Epithelial cell of esophagus (primary cell): ENCODE results near the gene DAGLA.

Experiments
- DNase-seq: peaks from one replicate; pipeline ENCODE4 v3.0.0; 2010; ENCODE audit warnings: low read depth
- H3K4me3 ChIP-seq: 2 replicates; pipeline ENCODE4 v1.5.1; 2011; ENCODE audit warnings: mild to moderate bottlenecking, low read length, control low read depth
- TF ChIP-seq, protein P1 (sequence below): IDR thresholded peaks from 2 replicates; pipeline ENCODE4 v1.5.1; 2011; ENCODE audit warnings: low read depth, mild to moderate bottlenecking, low read length, control low read depth, inconsistent platforms; ENCODE audit not compliant: insufficient read depth; ENCODE audit errors: missing control alignments

Gene DAGLA

DNA sequence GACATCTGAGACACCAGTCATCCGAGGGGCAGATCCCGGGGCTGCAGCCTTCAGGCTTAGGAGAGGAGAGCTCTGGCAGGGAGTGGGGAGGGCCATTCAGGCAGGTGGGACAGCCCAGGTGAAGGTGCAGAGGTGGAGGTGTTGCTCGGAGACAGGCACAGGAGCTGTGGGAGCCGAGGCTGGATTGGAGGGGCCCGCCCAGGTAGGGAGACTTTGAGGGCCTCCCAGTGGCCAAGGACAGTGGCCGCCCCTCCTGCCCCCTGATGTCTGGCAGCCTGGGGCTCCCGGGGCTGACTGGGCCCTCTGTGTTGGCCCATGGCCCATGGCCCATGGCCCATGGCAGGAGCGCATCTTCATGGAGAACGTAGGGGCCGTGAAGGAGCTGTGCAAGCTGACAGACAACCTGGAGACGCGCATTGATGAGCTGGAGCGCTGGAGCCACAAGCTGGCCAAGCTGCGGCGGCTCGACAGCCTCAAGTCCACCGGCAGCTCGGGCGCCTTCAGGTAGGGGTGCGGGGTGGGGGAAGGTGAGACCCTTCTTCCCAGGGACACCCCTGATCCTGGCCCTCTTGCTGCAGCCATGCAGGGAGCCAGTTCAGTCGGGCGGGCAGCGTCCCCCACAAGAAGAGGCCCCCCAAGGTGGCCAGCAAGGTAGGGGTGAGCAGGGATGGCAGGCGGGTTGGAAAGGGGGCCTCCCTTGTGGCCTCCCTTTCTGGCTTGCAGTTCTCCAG lies 98.9 kb downstream of the DAGLA start:
- TF ChIP-seq, protein P1, sequence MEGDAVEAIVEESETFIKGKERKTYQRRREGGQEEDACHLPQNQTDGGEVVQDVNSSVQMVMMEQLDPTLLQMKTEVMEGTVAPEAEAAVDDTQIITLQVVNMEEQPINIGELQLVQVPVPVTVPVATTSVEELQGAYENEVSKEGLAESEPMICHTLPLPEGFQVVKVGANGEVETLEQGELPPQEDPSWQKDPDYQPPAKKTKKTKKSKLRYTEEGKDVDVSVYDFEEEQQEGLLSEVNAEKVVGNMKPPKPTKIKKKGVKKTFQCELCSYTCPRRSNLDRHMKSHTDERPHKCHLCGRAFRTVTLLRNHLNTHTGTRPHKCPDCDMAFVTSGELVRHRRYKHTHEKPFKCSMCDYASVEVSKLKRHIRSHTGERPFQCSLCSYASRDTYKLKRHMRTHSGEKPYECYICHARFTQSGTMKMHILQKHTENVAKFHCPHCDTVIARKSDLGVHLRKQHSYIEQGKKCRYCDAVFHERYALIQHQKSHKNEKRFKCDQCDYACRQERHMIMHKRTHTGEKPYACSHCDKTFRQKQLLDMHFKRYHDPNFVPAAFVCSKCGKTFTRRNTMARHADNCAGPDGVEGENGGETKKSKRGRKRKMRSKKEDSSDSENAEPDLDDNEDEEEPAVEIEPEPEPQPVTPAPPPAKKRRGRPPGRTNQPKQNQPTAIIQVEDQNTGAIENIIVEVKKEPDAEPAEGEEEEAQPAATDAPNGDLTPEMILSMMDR, result no peak
- DNase-seq, result no peak
- H3K4me3 ChIP-seq, result no peak overlapping the region

DNA sequence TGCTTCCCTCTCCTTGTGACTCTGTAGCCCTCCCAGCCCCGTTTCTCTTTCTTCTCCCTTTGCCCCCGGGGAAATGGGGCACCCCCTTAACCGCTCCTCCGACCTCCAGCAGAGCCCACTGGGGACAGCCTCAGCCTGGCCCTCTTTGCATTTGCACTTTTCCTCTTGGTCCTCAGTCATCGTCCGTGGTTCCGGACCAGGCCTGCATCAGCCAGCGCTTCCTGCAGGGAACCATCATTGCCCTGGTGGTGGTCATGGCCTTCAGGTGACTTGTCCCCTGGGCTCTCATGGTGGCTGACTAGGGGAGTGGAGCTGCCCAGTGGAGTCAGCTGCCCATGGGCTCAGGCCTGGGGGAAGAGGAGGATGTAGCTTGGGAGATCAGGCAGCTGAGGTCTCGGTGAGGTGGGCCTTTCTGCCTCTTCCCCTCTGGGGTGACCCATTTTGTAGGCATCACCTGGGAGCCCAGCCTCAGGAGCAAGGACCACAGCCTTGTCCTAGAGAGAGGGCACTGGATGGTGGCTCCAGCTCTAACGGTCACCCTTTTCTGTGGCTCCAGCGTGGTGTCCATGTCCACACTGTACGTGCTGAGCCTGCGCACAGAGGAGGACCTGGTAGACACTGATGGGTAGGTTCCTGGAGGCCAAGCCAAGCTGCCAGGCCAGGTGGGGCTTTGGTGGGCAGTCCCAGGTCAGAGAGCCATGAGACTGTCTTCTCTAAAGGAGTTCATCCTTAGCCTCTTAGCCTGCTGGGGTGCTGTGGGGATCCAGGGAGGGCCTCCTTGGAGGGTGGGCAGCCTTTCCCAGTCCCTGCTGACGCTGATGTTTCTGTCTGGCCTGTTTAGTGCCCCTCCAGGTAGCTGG lies 99.7 kb downstream of the DAGLA start:
- H3K4me3 ChIP-seq, result no peak overlapping the region
- no peak for DNase-seq
- TF ChIP-seq, protein P1, result no peak

DNA sequence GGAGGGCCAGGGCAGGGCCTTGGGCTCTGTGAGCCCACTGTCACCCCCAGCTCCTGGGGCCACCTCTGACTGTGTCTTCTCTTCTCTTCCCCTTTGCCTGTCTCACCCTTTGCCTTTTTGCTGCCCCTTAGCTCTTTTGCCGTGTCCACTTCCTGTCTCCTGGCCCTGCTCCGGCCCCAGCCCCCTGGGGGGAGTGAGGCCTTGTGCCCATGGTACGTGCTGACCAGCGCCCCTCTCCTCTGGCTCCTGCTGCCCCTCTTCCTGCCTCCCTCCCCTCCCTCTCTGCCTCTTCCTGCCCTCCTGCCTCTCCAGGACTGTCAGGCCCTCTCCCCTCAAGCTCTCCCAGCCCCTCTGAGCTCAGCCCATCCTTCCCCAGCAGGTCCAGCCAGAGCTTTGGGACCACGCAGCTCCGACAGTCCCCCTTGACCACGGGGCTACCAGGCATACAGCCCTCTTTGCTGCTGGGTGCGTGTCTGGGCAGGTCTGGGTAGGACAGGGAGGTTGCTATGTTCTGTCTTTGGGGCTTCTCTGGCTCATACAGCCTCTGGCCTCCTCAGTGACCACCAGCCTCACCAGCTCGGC lies 100.5 kb downstream of the DAGLA start:
- H3K4me3 ChIP-seq, result no peak overlapping the region
- TF ChIP-seq, protein P1, result no peak
- DNase-seq, result peak; percentile 32

DNA sequence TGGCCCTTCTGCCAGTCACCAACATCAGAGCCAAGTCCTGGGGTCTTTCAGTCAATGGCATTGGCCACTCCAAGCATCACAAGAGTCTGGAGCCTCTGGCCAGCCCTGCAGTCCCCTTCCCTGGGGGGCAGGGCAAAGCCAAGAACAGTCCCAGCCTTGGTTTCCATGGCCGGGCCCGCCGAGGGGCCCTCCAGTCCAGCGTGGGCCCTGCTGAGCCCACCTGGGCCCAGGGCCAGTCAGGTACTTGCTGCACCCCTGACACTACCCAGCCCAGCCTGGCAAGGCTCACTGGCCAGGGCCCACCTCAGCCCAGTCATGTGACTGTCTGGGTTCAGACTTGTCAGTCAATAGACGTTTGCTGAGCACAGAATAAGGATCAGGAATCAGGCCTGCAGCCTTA lies 101.4 kb downstream of the DAGLA start:
- no peak for DNase-seq
- TF ChIP-seq, protein P1, result no peak
- no peak overlapping the region for H3K4me3 ChIP-seq

DNA sequence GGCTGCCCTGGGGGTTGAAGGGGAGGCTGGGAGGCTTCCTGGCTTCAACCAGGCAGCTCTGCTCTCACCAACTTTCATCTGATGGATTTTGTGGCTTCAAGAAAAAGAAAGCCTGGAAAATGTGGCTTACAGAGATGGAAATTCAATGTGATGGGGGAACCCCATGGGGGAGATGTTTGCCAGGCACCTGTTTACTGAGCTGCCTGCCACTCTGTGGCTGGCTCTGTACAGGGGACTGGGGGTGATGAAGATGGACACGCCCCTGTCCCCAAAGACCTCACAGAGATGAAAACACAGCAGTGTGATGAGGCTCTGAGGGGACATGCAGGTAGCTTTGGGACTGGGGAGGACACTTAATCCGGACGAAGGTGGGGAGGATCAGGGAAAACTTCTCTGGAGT lies 102.1 kb downstream of the DAGLA start:
- TF ChIP-seq, protein P1, result no peak
- no peak overlapping the region for H3K4me3 ChIP-seq
- DNase-seq, result no peak

DNA sequence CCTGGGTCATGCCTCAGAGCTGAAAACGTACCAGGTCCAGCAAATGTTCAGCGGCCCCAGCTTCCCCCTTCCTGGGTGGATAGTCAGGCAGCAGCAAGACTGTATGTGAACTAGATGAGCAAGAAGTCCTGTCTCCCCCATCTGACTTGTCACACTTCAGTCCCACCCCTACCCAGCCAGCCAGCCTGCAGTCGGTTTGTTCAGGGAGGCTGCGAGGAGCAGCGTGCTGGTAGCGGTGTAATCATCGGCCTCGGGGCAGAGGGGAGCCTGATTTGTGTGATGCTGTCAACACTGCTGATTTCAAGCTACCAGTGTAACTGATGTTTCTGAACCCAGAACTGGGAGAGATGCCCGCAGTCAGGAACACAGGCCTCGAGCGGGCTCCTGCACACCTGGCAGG lies 102.7 kb downstream of the DAGLA start:
- peak; percentile 20 for DNase-seq
- TF ChIP-seq, protein P1, result no peak
- no peak overlapping the region for H3K4me3 ChIP-seq
